ENCODE data around the gene BCAS4.

GRCh38 chr20:50867805-50868204 is 72.9 kb downstream of the BCAS4 start:
- no peak for TF ChIP-seq CTCF (IDR thresholded peaks at IDR 0.05)
- no peak for TF ChIP-seq POLR2A (IDR thresholded peaks at IDR 0.05)

All from thyroid gland (tissue), 4 donors.